ENCODE measurements around the gene SLC47A1.

- TF ChIP-seq EZH2phosphoT487 (IDR thresholded peaks at IDR 0.05; ENCODE audit: insufficient read depth, low read depth) (no peak), EZH2 (IDR thresholded peaks at IDR 0.05; ENCODE audit: insufficient read depth, poor library complexity, severe bottlenecking) (no peak)
Observed at GRCh38 chr17:19579867-19580565, 46.4 kb downstream of the SLC47A1 start.

Measured in GM23248 (cell line).